ENCODE data around the gene TXNDC15.

The TXNDC15 gene

DNA sequence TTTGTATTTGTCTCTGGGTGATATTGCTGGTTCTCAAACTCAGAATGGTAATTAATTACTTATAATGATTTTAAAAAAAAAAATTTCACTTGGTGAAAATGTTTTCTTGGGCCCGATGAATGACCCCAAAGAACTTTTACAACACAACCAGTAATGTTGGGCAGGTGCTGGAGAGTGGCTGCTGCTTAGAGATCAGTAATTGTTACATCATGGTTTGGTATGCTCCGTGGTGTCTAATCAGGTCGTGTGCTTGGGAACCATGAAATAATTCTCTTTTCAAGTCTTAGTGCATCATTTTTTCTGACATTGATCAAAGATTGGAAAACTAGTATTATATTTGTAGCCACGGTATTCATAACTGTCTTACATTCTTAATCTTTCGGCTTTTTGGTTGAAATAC is 60.0 kb downstream of the TXNDC15 start:
- Mint-ChIP-seq H3K4me1 (ENCODE audit: low read depth) (no peaks in the 10 kb centered on the region), H3K27me3 (no peaks in the 10 kb centered on the region), H3K36me3 (peaks cover 8% of the 10 kb centered on the region), H3K4me3 (no peak overlapping the region), H3K27ac (no peak overlapping the region), H3K9me3 (ENCODE audit: low read depth) (no peaks in the 10 kb centered on the region)

DNA sequence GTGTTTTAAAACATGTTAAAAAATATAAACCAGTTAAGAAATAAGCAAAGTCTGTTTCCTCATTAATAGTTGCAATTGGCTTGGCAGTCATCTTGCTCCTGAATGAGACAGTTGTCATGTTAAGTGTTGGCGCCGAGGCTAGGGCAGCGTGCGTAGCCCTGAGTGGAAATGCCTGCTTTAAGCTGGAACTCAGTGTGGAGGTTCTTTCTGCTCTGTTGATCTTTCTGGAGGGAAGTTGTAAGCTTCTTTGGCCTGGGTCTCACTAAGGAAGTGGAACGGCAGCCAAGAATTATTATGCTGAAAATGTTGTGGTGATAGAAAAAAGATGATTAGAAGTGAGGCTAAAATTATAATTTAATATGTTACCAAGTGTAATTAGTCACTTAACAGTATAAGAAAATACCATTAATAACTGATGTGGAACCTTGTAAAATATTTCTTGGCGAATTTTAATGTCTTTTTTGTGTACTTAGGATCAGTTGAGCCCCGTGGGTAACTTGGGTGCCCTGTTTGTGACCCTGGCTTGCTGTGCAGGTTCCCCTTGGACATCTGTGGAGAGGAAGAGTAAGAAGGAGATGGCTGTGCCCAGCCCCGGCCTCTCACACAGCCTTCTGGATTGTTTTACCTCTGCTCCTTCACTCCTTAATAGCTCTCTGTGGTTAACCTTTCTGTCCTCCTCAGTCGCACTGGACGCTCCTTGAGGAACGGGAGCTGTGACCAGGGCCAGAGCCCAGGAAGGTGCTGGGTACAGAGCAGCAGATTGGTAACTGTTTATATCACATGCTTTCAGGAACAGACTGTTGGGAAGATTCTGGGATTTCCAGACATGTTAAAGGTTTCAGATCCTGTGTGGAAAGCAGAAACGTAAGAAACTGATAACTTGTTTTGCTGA is 61.8 kb downstream of the TXNDC15 start:
- H3K9me3 Mint-ChIP-seq (ENCODE audit: low read depth): no peaks in the 10 kb centered on the region
- H3K27me3 Mint-ChIP-seq: no peaks in the 10 kb centered on the region
- H3K27ac Mint-ChIP-seq: no peak overlapping the region
- H3K36me3 Mint-ChIP-seq: peaks cover 6% of the 10 kb centered on the region
- H3K4me3 Mint-ChIP-seq: no peak overlapping the region
- H3K4me1 Mint-ChIP-seq (ENCODE audit: low read depth): no peaks in the 10 kb centered on the region

DNA sequence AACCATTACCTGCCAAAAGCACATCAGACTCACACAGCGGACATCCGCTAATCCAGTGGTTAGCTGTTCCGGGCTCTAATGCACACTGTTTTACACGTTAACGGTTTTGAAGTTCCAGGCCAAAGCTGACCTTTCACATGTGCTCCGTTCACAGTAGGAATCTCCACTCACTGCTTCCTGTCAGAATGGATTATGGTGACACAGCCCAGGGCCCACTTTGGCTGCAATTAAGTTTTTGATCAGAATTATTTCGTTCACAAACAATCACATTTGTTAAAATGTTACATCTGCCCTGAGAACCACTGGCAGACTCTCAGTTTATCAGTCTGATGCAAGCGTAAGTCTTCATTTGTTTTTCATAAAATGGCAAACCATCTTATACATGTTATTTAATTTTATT is 63.4 kb downstream of the TXNDC15 start:
- Mint-ChIP-seq H3K4me1 (ENCODE audit: low read depth) (no peaks in the 10 kb centered on the region), H3K27ac (no peak overlapping the region), H3K4me3 (no peak overlapping the region), H3K27me3 (no peaks in the 10 kb centered on the region), H3K9me3 (ENCODE audit: low read depth) (no peaks in the 10 kb centered on the region), H3K36me3 (peaks cover 2% of the 10 kb centered on the region)

DNA sequence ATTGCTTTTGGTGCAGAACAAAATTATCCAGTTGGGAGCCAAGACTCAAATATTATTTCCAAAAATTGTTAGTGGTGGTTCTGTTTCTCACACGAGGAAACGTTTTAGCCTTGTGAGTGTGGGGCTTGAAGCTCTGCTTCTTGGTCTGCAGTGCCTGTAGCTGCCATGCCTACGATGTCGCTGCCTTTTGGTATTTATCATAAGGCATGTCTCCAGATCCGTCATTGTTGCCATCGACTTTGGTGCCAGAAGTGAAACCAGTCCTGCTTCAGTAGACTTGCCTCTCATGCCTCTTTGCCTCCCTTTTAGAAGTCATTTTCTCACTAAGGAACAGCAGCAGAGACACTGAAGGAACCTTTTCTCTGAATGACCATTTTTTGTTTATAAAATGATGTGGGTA is 63.9 kb downstream of the TXNDC15 start:
- Mint-ChIP-seq H3K4me3 (no peak overlapping the region), H3K27ac (no peak overlapping the region), H3K36me3 (peaks cover 2% of the 10 kb centered on the region), H3K27me3 (no peaks in the 10 kb centered on the region), H3K9me3 (ENCODE audit: low read depth) (no peaks in the 10 kb centered on the region), H3K4me1 (ENCODE audit: low read depth) (no peaks in the 10 kb centered on the region)

DNA sequence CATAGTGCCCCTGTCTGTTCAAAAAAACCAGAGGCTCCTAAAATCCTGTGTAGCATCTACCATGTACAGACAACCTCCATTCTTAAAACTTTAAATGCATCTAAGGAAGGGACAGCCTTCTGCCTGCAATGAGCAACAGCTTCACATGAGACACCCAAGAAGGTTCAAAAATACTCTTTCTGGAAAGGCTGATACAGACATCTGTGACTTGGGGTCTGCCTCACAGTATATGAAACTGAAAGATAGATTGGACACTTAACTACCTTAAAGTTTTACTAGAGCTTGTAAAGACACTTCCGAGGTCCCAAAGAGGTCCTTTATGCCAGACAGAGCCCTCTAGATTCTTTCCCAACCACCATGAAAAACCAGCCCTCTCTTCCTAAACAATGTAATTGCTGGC is 65.3 kb downstream of the TXNDC15 start:
- Mint-ChIP-seq H3K27ac (no peak overlapping the region), H3K9me3 (ENCODE audit: low read depth) (no peaks in the 10 kb centered on the region), H3K4me1 (ENCODE audit: low read depth) (no peaks in the 10 kb centered on the region), H3K36me3 (peaks cover 2% of the 10 kb centered on the region), H3K27me3 (no peaks in the 10 kb centered on the region), H3K4me3 (no peak overlapping the region)

DNA sequence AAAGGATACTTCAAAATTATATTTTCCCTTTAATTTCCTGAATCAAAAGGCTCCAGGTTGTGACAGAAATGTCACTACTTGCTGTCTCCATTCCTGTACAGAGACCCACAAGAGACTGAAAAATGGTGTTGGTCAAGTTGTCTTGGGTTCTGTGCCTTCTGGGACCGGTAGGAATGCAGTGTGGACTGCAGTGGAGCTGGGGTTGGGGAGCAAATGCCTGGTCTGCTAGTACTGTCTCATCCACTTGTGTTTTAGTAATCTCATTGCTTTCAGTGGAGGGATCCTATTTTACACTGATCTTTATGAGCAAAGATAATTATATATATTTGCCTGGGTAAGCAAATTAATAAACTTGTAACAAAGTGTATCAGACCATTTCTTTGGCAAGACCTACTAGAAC is 69.4 kb downstream of the TXNDC15 start:
- H3K4me3 Mint-ChIP-seq: no peak overlapping the region
- H3K9me3 Mint-ChIP-seq (ENCODE audit: low read depth): no peaks in the 10 kb centered on the region
- no peaks in the 10 kb centered on the region for H3K4me1 Mint-ChIP-seq (ENCODE audit: low read depth)
- H3K27me3 Mint-ChIP-seq: no peaks in the 10 kb centered on the region
- no peak overlapping the region for H3K27ac Mint-ChIP-seq
- peaks cover 2% of the 10 kb centered on the region for H3K36me3 Mint-ChIP-seq

DNA sequence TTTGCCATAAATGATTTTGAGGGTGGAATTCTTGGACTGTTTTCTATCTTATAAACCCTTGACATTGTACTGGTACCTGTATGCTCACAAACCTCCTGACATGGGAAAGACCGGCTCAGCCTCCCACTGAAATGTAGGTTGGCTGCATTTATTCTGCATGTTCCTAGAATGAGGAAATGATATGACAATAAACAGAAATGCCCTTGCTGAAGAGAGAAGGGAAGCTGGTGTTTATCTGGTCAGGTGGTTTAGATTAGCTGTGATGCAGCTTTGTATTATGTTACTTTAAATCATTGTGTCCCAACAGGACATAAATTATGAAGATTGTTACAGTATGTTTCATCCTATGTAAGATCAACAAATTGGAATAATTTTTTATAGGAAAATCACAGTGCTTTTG is 70.5 kb downstream of the TXNDC15 start:
- H3K36me3 Mint-ChIP-seq: peaks cover 2% of the 10 kb centered on the region

DNA sequence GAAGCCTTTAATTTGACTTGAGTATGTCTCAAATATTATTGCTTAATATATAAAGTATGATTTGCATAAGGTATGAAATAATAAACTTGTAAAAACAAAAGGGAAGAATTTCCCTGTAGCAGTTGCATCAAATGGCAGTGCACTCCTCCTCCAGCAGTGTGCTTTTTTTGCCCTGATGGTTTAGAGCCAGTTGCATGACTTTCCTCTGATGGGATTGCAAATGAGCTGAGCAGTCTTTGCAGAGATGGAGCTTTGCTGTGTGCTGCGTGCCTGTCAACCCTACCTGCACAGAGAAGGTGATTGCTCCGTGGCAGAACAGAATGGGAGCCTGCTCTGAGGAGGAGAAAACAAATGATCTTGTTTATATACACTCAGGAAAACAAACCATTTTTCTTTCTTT is 70.9 kb downstream of the TXNDC15 start:
- Mint-ChIP-seq H3K4me3 (no peak overlapping the region), H3K9me3 (ENCODE audit: low read depth) (no peaks in the 10 kb centered on the region), H3K4me1 (ENCODE audit: low read depth) (no peaks in the 10 kb centered on the region), H3K27ac (no peak overlapping the region), H3K27me3 (no peaks in the 10 kb centered on the region), H3K36me3 (peaks cover 4% of the 10 kb centered on the region)

More for the DNA sequence above, 70.5 kb downstream of the TXNDC15 start:
- no peaks in the 10 kb centered on the region for H3K4me1 Mint-ChIP-seq (ENCODE audit: low read depth)
- H3K27me3 Mint-ChIP-seq: no peaks in the 10 kb centered on the region
- no peak overlapping the region for H3K4me3 Mint-ChIP-seq
- no peaks in the 10 kb centered on the region for H3K9me3 Mint-ChIP-seq (ENCODE audit: low read depth)
- no peak overlapping the region for H3K27ac Mint-ChIP-seq

DNA sequence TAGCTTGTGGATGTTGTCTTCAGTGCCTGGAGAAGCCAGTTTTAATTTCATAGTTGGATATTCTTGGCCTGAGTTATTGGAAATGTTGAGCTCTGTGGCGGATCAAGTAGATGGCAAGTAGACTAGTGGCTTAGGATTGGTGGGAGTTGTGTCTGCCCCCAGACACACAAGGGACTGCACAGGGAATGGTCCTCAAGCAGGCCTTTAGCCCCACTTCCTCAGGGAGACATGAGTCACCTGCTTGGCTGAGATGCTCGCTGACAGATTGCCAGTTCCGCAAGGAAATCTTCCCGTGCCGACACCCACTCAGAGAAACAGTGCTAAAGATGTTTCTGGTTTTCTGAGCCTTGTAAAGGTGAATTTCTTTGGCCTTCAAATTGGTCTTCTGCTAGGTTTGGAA is 74.7 kb downstream of the TXNDC15 start:
- H3K27me3 Mint-ChIP-seq: no peaks in the 10 kb centered on the region

DNA sequence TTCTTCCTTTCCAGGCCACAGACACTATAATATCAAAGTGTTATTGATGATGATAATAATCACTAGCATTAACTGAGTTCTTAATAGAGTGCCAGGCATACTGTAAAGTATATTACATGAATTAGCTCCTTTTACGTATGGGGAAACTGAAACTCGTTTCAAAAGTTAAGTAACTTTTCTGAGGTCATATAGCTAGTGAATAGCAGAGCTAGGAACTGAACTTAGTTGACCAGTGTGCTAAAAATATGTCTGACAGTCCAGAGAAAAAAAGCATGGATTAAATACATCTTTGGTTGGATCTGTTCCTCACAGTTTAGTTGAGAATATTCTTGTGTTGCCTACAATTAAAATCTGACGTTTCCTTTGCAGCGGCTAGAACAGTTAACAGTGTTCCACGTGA is 75.1 kb downstream of the TXNDC15 start:
- H3K27ac Mint-ChIP-seq: no peak overlapping the region
- H3K9me3 Mint-ChIP-seq (ENCODE audit: low read depth): peaks cover 3% of the 10 kb centered on the region
- H3K4me3 Mint-ChIP-seq: no peak overlapping the region
- H3K4me1 Mint-ChIP-seq (ENCODE audit: low read depth): no peaks in the 10 kb centered on the region
- H3K27me3 Mint-ChIP-seq: no peaks in the 10 kb centered on the region
- peaks cover 7% of the 10 kb centered on the region for H3K36me3 Mint-ChIP-seq

More for the DNA sequence above, 74.7 kb downstream of the TXNDC15 start:
- H3K4me3 Mint-ChIP-seq: no peak overlapping the region
- H3K9me3 Mint-ChIP-seq (ENCODE audit: low read depth): no peaks in the 10 kb centered on the region
- peaks cover 5% of the 10 kb centered on the region for H3K36me3 Mint-ChIP-seq
- H3K4me1 Mint-ChIP-seq (ENCODE audit: low read depth): no peaks in the 10 kb centered on the region
- H3K27ac Mint-ChIP-seq: no peak overlapping the region

Measured in activated naive CD8-positive, alpha-beta T cell (primary cell).